IMR-90 (cell line): ENCODE data around the gene AHCYL2. TPM values are rescaled to one million over a fixed set of nuclear protein-coding genes. Genes with fewer than 3 reads are reported as not detected.

ENCODE experiments used
- ATAC-seq: fragments of 200-7000 bp; cut with Tn5 transposase; 2 replicates; pipeline ENCODE4 v1.9.1; 2020; ENCODE audit warnings: low read depth, mild to moderate bottlenecking, moderate library complexity
- BruUV-seq: library from RNA; stranded (reverse); fragments of 400-500 nt; replicated peaks from 2 replicates; lab custom pipeline; 2021; lab: Mats Ljungman, UMichigan
- CTCF ChIA-PET: fragments of 300-600 bp; formaldehyde crosslinking; extraction: SDS; loops from one replicate; lab custom pipeline; 2021; ENCODE audit warnings: antibody characterized with exemption; lab: Yijun Ruan, JAX
- POLR2A ChIA-PET: fragments of 300-600 bp; sonication (Branson Sonifier 250); formaldehyde crosslinking; loops from one replicate; lab custom pipeline; 2022; ENCODE audit warnings: antibody characterized with exemption; ENCODE audit not compliant: unreplicated experiment; lab: Charles Lee
- DNase-seq: peaks from one replicate; pipeline ENCODE4 v3.0.0; 2013
- H2AFZ ChIP-seq: replicated peaks from 2 replicates; pipeline ENCODE3; 2013; ENCODE audit warnings: low read length, mild to moderate bottlenecking; ENCODE audit not compliant: poor library complexity
- H2AK5ac ChIP-seq: 2 replicates; pipeline ENCODE4 v1.6.1; 2013; ENCODE audit warnings: low read depth, low read length, inconsistent platforms
- H2AK9ac ChIP-seq: replicated peaks from 2 replicates; pipeline ENCODE3; 2013; ENCODE audit warnings: mild to moderate bottlenecking, low read depth, low read length, moderate library complexity; ENCODE audit not compliant: poor library complexity
- H2BK120ac ChIP-seq: 2 replicates; pipeline ENCODE4 v1.6.1; 2013; ENCODE audit warnings: low read depth, low read length, inconsistent platforms
- H2BK15ac ChIP-seq: 3 replicates; pipeline ENCODE4 v1.6.1; 2013; ENCODE audit warnings: low read depth, low read length, inconsistent platforms
- H2BK20ac ChIP-seq: 2 replicates; pipeline ENCODE4 v1.6.1; 2013; ENCODE audit warnings: low read depth, mild to moderate bottlenecking, inconsistent platforms, low read length, moderate library complexity
- H2BK5ac ChIP-seq: 2 replicates; pipeline ENCODE4 v1.6.1; 2013; ENCODE audit warnings: mild to moderate bottlenecking, low read depth, low read length, inconsistent platforms; ENCODE audit not compliant: poor library complexity, severe bottlenecking
- H3K14ac ChIP-seq: replicated peaks from 2 replicates; pipeline ENCODE4 v1.6.1; 2013; ENCODE audit warnings: low read depth, low read length, inconsistent platforms
- H3K18ac ChIP-seq: 2 replicates; pipeline ENCODE4 v1.6.1; 2013; ENCODE audit warnings: low read depth, low read length, control low read depth
- H3K23ac ChIP-seq: 2 replicates; pipeline ENCODE4 v1.6.1; 2013; ENCODE audit warnings: low read depth, low read length, inconsistent platforms
- H3K27ac ChIP-seq: 2 replicates; pipeline ENCODE4 v1.5.1; 2013; ENCODE audit warnings: mild to moderate bottlenecking, control low read depth, low read length; ENCODE audit not compliant: insufficient read depth
- H3K27me3 ChIP-seq: 2 replicates; pipeline ENCODE4 v1.6.1; 2013; ENCODE audit warnings: low read length; ENCODE audit not compliant: control insufficient read depth, insufficient read depth
- H3K36me3 ChIP-seq: 2 replicates; pipeline ENCODE4 v1.6.1; 2013; ENCODE audit warnings: low read length, mixed read lengths; ENCODE audit not compliant: control insufficient read depth, insufficient read depth
- H3K4ac ChIP-seq: 2 replicates; pipeline ENCODE4 v1.6.1; 2013; ENCODE audit warnings: low read depth, low read length, inconsistent platforms
- H3K4me1 ChIP-seq: 2 replicates; pipeline ENCODE4 v1.6.1; 2013; ENCODE audit warnings: low read length, mixed read lengths; ENCODE audit not compliant: control insufficient read depth, insufficient read depth
- H3K4me2 ChIP-seq: 2 replicates; pipeline ENCODE4 v1.6.1; 2013; ENCODE audit warnings: low read depth, mild to moderate bottlenecking, control low read depth, low read length, moderate library complexity
- H3K4me3 ChIP-seq: 2 replicates; pipeline ENCODE4 v1.5.1; 2013; ENCODE audit warnings: low read depth, mild to moderate bottlenecking, control low read depth, low read length, moderate library complexity; ENCODE audit not compliant: insufficient read depth
- H3K56ac ChIP-seq: 2 replicates; pipeline ENCODE4 v1.6.1; 2013; ENCODE audit warnings: low read length, inconsistent platforms; ENCODE audit not compliant: insufficient read depth; ENCODE audit errors: extremely low read depth
- H3K79me1 ChIP-seq, 2 experiments: 2 replicates each; pipeline ENCODE4 v1.6.1; 2013; ENCODE audit warnings: low read length in 2 of 2, inconsistent platforms in 1 of 2, low read depth in 1 of 2
- H3K9ac ChIP-seq: 2 replicates; pipeline ENCODE4 v1.6.1; 2013; ENCODE audit warnings: low read depth, low read length, control low read depth
- H3K9me1 ChIP-seq: 2 replicates; pipeline ENCODE4 v1.6.1; 2013; ENCODE audit warnings: low read length, inconsistent platforms; ENCODE audit not compliant: insufficient read depth
- H3K9me3 ChIP-seq: 2 replicates; pipeline ENCODE4 v1.6.1; 2013; ENCODE audit warnings: low read length; ENCODE audit not compliant: control insufficient read depth, insufficient read depth
- H4K20me1 ChIP-seq: 2 replicates; pipeline ENCODE4 v1.6.1; 2013; ENCODE audit warnings: low read length, inconsistent platforms; ENCODE audit not compliant: insufficient read depth
- H4K5ac ChIP-seq: 2 replicates; pipeline ENCODE4 v1.6.1; 2013; ENCODE audit warnings: mild to moderate bottlenecking, low read depth, low read length, control low read depth
- H4K8ac ChIP-seq, 2 experiments: 2 replicates each; pipeline ENCODE4 v1.6.1; 2013; ENCODE audit warnings: low read depth in 2 of 2, low read length in 2 of 2, control low read depth in 1 of 2, inconsistent platforms in 1 of 2
- H4K91ac ChIP-seq: 2 replicates; pipeline ENCODE4 v1.6.1; 2013; ENCODE audit warnings: low read depth, low read length, inconsistent platforms; ENCODE audit not compliant: insufficient read depth
- BHLHE40 ChIP-seq: fragments of 150-350 bp; IDR thresholded peaks from 2 replicates; pipeline ENCODE4 v1.6.1; 2016; ENCODE audit warnings: mild to moderate bottlenecking, low read depth, low read length
- CEBPB ChIP-seq: IDR thresholded peaks from 2 replicates; pipeline ENCODE4 v1.6.1; 2012; ENCODE audit warnings: low read depth, low read length, improper control_type of control experiment
- CHD1 ChIP-seq: IDR thresholded peaks from 2 replicates; pipeline ENCODE4 v1.6.1; 2012; ENCODE audit warnings: low read depth, low read length, improper control_type of control experiment
- FOS ChIP-seq: fragments of 150-350 bp; IDR thresholded peaks from 2 replicates; pipeline ENCODE4 v1.6.1; 2016; ENCODE audit warnings: low read depth, low read length
- MAFK ChIP-seq: IDR thresholded peaks from 2 replicates; pipeline ENCODE4 v1.6.1; 2012; ENCODE audit warnings: low read depth, low read length, improper control_type of control experiment
- MAZ ChIP-seq: IDR thresholded peaks from 2 replicates; pipeline ENCODE4 v1.6.1; 2012; ENCODE audit warnings: low read depth, mild to moderate bottlenecking, low read length, improper control_type of control experiment, moderate library complexity, borderline replicate concordance
- MXI1 ChIP-seq: IDR thresholded peaks from 2 replicates; pipeline ENCODE4 v1.6.1; 2012; ENCODE audit warnings: low read depth, mild to moderate bottlenecking, low read length, moderate library complexity, borderline replicate concordance
- NFE2L2 ChIP-seq: fragments of 150-350 bp; IDR thresholded peaks from 2 replicates; pipeline ENCODE4 v1.6.1; 2016; ENCODE audit warnings: low read depth, mild to moderate bottlenecking, low read length
- POLR2A ChIP-seq: IDR thresholded peaks from 2 replicates; pipeline ENCODE4 v1.6.1; 2012; ENCODE audit warnings: mild to moderate bottlenecking, low read depth, low read length
- RAD21 ChIP-seq: IDR thresholded peaks from 2 replicates; pipeline ENCODE4 v1.6.1; 2012; ENCODE audit warnings: low read length, improper control_type of control experiment
- RCOR1 ChIP-seq: IDR thresholded peaks from 2 replicates; pipeline ENCODE4 v1.6.1; 2012; ENCODE audit warnings: mild to moderate bottlenecking, low read length, improper control_type of control experiment; ENCODE audit not compliant: insufficient replicate concordance
- RFX5 ChIP-seq: IDR thresholded peaks from 2 replicates; pipeline ENCODE4 v1.8.0; 2012; ENCODE audit warnings: low read depth, mild to moderate bottlenecking, low read length, moderate library complexity
- SMC3 ChIP-seq: fragments of 150-350 bp; IDR thresholded peaks from 2 replicates; pipeline ENCODE4 v1.6.1; 2016; ENCODE audit warnings: low read depth, mild to moderate bottlenecking, antibody characterized with exemption, low read length, moderate library complexity
- USF2 ChIP-seq: fragments of 150-350 bp; IDR thresholded peaks from 2 replicates; pipeline ENCODE4 v1.6.1; 2017; ENCODE audit warnings: mild to moderate bottlenecking, antibody characterized with exemption, low read length, low read depth
- WGBS, 2 experiments: methylation state at CpG; one replicate each; pipeline versions ENCODE4 v1.1.5 to v1.1.7; 2013; ENCODE audit warnings: missing lambda C conversion rate in 2 of 2; ENCODE audit not compliant: insufficient read length in 1 of 2; ENCODE audit errors: extremely low coverage in 2 of 2; 5-methylcytosine and 5-hydroxymethylcytosine counted together
- dilution Hi-C: fragments of 300-500 bp; cut with HindIII; formaldehyde crosslinking; loops from one replicate; pipeline ENCODE4 v1.14.3; 2018; ENCODE audit warnings: low sequenced_read_pairs; ENCODE audit not compliant: unreplicated experiment
- in situ Hi-C: fragments of 300-500 bp; cut with MboI; formaldehyde crosslinking; loops from 3 replicates; pipeline ENCODE4 v1.14.3; 2019; ENCODE audit warnings: low sequenced_read_pairs, inconsistent platforms, mixed read lengths
- intact Hi-C: fragments of 100-400 bp; cut with micrococcal nuclease; formaldehyde crosslinking; loops from 2 replicates; pipeline ENCODE4 v1.10.0; 2022
- polyA plus RNA-seq, 3 experiments: library from polyadenylated mRNA; depleted of rRNA; stranded (reverse); fragments of >200 nt; gene quantifications; 2 replicates each; pipeline ENCODE4 v1.2.3, GENCODE V29; 2012; ENCODE audit warnings: low replicate concordance in 1 of 3
- total RNA-seq: library from RNA; depleted of rRNA; stranded (reverse); fragments of >200 nt; gene quantifications from 2 replicates; pipeline ENCODE4 v1.2.3, GENCODE V29; 2012
- TF ChIP-seq, protein P1 (sequence below): conservative IDR thresholded peaks from 2 replicates; pipeline ENCODE4 v1.5.1; 2012; ENCODE audit warnings: mild to moderate bottlenecking, low read depth, low read length, improper control_type of control experiment
- TF ChIP-seq, protein P2 (sequence below): fragments of 150-350 bp; IDR thresholded peaks from 2 replicates; pipeline ENCODE4 v1.6.1; 2016; ENCODE audit warnings: low read depth, mild to moderate bottlenecking, low read length, moderate library complexity, borderline replicate concordance

The AHCYL2 gene
- total and polyA plus RNA-seq, 2 of the 4 experiments (the other 2 are of a cell fraction) = 5.7 to 7.6 TPM

DNA sequence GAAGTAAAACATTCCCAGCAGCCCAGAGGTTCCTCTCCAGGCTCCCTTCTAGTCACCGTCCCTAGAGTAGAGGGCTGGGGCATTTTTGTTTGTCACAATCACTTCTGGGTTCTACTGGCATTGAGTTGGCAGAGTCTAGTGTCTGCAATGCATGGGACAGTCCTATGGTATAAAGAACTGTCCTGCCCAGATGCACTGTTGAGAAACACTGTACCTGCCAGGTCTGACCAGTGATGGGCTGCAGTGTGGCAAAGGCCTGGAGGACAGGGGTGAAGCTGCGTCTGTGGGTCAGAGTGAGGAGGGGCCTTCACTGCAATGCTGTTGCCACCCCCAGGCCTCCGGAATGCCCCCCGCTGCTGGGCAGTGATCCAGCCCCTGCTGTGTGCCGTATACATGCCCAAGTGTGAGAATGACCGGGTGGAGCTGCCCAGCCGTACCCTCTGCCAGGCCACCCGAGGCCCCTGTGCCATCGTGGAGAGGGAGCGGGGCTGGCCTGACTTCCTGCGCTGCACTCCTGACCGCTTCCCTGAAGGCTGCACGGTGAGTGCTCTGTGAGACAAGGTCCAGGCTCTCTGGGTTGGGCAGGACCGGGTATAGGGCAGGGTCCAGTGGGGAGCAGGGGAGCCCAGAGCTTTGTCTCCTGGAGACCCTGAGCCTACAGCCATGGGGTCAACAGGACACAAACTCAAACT lies 21.6 kb upstream of the AHCYL2 start:
- Histone ChIP-seq H3K4me2 (no peak overlapping the region), H2AK9ac (no peak overlapping the region), H3K4ac (no peak overlapping the region), H2AK5ac (no peak overlapping the region), H3K79me1 (peaks cover 0 to 18% of the 10 kb centered on the region in 2 experiments; a peak in 2 of 4 replicates), H2BK120ac (no peak overlapping the region), H3K36me3 (peaks cover 17% of the 10 kb centered on the region), H4K91ac (no peak overlapping the region), H4K8ac (no peak overlapping the region), H3K27me3 (no peaks in the 10 kb centered on the region), H3K9ac (no peak overlapping the region), H3K18ac (no peak overlapping the region), H3K9me3 (no peaks in the 10 kb centered on the region), H4K5ac (no peak overlapping the region), H3K27ac (no peak overlapping the region), H3K4me1 (0 out of 2 replicates have a peak, but pooled peaks cover 1% of the 10 kb centered on the region), H3K23ac (no peak overlapping the region), H4K20me1 (no peaks in the 10 kb centered on the region; the same call in none of the 2 replicates), H2AFZ (no peak overlapping the region), H3K4me3 (no peak overlapping the region), H3K9me1 (peaks cover 2% of the 10 kb centered on the region; the same call in 1 of the 2 replicates), H3K14ac (no peak overlapping the region), H2BK20ac (no peak overlapping the region), H3K56ac (no peak overlapping the region), H2BK5ac (no peak overlapping the region), H2BK15ac (no peak overlapping the region)
- no peak for DNase-seq
- intact Hi-C loops (no loop called here), dilution Hi-C loops (no loop called here), in situ Hi-C loops (no loop called here)
- no peak for ATAC-seq
- TF ChIP-seq SMC3 (no peak), RFX5 (no peak), MXI1 (no peak), NFE2L2 (no peak), POLR2A (no peak), BHLHE40 (no peak), CEBPB (no peak), MAZ (no peak), MAFK (no peak), RCOR1 (no peak), FOS (no peak), CHD1 (no peak), RAD21 (no peak), USF2 (no peak)
- TF ChIP-seq, protein P1, sequence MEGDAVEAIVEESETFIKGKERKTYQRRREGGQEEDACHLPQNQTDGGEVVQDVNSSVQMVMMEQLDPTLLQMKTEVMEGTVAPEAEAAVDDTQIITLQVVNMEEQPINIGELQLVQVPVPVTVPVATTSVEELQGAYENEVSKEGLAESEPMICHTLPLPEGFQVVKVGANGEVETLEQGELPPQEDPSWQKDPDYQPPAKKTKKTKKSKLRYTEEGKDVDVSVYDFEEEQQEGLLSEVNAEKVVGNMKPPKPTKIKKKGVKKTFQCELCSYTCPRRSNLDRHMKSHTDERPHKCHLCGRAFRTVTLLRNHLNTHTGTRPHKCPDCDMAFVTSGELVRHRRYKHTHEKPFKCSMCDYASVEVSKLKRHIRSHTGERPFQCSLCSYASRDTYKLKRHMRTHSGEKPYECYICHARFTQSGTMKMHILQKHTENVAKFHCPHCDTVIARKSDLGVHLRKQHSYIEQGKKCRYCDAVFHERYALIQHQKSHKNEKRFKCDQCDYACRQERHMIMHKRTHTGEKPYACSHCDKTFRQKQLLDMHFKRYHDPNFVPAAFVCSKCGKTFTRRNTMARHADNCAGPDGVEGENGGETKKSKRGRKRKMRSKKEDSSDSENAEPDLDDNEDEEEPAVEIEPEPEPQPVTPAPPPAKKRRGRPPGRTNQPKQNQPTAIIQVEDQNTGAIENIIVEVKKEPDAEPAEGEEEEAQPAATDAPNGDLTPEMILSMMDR = no peak
- TF ChIP-seq, protein P2, sequence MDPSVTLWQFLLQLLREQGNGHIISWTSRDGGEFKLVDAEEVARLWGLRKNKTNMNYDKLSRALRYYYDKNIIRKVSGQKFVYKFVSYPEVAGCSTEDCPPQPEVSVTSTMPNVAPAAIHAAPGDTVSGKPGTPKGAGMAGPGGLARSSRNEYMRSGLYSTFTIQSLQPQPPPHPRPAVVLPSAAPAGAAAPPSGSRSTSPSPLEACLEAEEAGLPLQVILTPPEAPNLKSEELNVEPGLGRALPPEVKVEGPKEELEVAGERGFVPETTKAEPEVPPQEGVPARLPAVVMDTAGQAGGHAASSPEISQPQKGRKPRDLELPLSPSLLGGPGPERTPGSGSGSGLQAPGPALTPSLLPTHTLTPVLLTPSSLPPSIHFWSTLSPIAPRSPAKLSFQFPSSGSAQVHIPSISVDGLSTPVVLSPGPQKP = no peak
- WGBS, 2 experiments = 86% methylated on average over 13 of the region's 14 CpGs; no CpG with 5 or more reads in 1 of the 2 experiments
- CTCF ChIA-PET = no interaction called here
- BruUV-seq = no TSS peak
- POLR2A ChIA-PET = no interaction called here
